ENCODE measurements around the gene KIAA1549.
"Not testable (repeated sequence)": the region's sequence is repeated elsewhere in the genome, so short reads cannot be mapped to it uniquely, and the experiment has no call there.

Gene KIAA1549

GRCh38 chr7:138798836-138799235 lies 182.4 kb downstream of the KIAA1549 start:
- DNase-seq = no peak

- no peak for DNase-seq
Observed at GRCh38 chr7:138797715-138798320, 183.4 kb downstream of the KIAA1549 start, which contains the start of the genes ATP6V0A4 and TMEM213. Gene ATP6V0A4, minus strand, starts transcription at chr7:138798196. Its CDS starts 26,949 bp downstream, at chr7:138771247. Gene TMEM213, plus strand, starts transcription at chr7:138797994. Its CDS starts 111 bp downstream, at chr7:138798105.

- DNase-seq = not testable (repeated sequence)
Observed at GRCh38 chr7:138797046-138797445, 184.1 kb downstream of the KIAA1549 start.

- DNase-seq = no peak
Observed at GRCh38 chr7:138796038-138796615, 185.1 kb downstream of the KIAA1549 start.

GRCh38 chr7:138785587-138786437 lies 195.4 kb downstream of the KIAA1549 start:
- no peak for DNase-seq

- no peak for DNase-seq
Observed at GRCh38 chr7:138784692-138785091, 196.5 kb downstream of the KIAA1549 start.

Data from T1000 (cell line).